GM19351 (cell line): ENCODE measurements around the gene SLC8A3.
"Not testable (repeated sequence)": the region's sequence is repeated elsewhere in the genome, so short reads cannot be mapped to it uniquely, and the experiment has no call there.

Source experiments
- ATAC-seq: cut with Tn5 transposase; IDR thresholded peaks from one replicate; pipeline ENCODE4 v1.9.1; 2021; ENCODE audit warnings: mild to moderate bottlenecking, moderate library complexity; ENCODE audit not compliant: unreplicated experiment

SLC8A3 gene, protein sequence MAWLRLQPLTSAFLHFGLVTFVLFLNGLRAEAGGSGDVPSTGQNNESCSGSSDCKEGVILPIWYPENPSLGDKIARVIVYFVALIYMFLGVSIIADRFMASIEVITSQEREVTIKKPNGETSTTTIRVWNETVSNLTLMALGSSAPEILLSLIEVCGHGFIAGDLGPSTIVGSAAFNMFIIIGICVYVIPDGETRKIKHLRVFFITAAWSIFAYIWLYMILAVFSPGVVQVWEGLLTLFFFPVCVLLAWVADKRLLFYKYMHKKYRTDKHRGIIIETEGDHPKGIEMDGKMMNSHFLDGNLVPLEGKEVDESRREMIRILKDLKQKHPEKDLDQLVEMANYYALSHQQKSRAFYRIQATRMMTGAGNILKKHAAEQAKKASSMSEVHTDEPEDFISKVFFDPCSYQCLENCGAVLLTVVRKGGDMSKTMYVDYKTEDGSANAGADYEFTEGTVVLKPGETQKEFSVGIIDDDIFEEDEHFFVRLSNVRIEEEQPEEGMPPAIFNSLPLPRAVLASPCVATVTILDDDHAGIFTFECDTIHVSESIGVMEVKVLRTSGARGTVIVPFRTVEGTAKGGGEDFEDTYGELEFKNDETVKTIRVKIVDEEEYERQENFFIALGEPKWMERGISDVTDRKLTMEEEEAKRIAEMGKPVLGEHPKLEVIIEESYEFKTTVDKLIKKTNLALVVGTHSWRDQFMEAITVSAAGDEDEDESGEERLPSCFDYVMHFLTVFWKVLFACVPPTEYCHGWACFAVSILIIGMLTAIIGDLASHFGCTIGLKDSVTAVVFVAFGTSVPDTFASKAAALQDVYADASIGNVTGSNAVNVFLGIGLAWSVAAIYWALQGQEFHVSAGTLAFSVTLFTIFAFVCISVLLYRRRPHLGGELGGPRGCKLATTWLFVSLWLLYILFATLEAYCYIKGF

DNA sequence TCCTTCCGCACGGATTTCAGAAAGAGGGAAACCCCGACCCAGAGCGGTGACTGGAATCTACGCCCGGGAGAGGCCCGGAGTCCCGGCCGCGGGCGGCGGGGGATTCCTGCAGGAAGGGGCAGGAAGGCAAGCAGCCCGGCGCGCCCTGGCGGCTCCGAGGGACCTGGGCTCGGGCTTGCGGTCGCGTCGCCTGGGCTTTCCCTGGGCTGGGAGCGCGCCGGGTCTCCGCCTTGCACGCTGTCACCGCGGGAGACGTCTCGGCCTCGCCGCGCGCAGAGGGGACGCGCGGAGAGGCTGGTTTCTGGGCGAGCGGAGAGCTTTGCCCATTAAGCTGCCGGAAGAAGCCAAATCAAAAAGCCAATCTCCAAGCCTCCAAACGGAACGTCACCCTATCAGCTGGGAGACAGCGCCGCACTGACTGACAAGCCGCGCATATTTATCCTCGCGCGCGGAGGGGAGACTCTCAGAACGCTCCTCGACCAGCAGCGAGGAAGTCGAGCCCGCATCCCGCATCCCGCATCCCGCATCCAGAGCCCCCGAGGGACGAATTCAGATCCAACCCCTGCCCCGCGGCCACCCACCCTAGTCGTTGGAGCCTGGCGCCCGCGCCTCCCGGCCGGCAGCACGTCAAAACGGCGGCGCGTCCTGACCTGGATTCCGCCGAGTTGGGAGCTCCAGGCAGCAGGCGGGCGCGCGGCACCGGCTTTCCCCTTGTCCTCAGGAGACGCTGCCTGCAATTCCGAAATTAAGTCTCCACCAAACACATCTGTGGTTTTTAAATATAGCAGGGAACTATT is at the start of gene SLC8A3:
TSS of gene SLC8A3 (minus strand) at position 293 of the 797 bp plus-strand sequence. CDS start 20,529 bp downstream, outside the sequence.
- ATAC-seq: peak; percentile 42

DNA sequence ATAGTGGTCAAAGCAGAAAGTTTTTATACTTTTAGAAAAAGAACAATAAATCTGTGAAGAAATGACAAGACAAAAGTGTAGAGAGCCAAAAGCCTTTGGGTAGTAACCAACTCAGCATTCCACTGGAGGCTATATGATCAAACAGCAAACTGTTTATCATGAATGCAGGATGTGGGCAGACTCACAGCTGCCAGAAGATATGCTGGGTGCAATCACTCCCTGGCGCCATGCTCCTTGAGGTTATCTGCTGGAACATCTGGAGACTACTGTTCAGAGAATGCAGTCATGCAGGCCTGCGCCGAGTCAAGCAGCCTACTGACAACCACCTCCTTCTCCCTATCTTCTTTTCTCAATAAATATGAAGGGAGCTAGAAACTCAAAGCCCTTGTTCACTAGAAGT is 49.0 kb upstream of the SLC8A3 start:
- ATAC-seq: no peak

DNA sequence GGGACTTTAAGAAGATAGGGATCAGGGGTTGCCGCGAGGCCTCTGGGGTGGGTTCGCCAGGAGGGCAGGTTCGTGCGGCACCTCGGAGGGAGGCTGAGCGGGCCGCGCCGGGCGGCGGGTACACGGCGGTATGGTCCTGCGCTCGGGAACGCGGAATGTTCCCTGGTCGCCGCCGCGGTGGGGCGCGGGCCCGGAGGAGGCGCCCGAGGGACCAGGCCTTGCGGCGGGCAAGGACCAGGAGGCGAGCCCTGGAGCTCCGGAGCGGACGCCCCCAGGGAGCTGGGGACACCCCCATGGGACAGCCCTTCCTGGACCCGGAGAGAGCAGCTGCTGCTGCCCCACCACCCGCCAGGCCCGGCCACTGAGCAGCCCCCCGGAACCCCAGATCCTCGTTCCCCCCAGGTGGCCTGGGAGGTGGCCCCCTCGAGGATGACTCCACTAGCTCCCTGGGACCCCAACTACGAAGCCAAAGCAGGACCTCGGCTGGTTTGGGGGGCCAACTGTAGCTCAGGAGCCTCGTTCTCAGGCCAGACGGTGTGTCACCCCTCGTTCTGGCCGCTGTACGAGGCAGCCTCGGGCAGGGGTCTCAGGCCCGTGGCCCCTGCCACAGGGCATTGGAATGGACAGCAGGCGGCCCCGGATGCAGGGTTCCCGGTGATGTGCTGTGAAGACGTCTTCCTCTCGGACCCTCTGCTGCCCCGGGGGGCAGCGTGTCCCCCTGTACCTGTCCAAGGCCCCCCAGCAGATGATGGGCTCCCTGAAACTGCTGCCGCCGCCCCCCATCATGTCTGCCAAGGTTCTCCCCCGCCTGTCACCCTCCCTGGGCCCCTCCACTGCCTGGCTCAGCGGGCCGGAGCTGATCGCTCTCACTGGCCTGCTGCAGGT is 45.6 kb upstream of the SLC8A3 start:
- ATAC-seq: no peak

DNA sequence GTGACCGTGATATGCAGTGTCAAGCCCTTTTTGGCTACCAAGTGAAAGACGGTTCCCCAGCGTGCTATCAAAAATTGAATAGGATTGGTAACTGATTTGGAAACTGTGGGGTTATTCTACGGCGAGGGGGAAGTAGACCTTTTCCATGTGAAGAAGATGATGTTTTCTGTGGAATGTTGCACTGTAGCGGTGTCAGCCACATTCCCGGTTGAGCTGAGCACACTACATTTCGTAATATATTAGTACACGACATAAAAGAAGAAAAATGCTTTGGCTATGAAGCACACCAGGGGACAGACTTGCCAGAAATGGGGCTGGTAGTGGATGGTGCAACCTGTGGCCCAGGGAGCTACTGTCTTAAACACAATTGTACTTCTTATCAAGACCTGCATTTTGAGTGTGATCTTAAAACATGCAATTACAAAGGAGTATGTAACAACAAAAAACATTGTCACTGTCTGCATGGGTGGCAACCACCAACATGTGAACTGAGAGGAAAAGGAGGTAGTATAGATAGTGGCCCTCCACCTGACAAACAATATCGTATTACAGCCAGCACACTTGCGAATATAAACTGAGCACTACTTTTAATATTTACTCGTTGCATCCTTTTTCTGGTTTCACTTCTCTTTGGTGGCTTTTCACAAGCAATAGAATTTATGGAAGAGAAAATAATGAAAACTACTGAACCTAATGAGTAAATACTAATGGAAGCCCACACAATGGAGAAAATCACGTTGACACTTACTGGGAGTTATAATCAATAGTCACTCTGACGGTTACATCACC is 43.2 kb upstream of the SLC8A3 start:
- ATAC-seq: not testable (repeated sequence)

DNA sequence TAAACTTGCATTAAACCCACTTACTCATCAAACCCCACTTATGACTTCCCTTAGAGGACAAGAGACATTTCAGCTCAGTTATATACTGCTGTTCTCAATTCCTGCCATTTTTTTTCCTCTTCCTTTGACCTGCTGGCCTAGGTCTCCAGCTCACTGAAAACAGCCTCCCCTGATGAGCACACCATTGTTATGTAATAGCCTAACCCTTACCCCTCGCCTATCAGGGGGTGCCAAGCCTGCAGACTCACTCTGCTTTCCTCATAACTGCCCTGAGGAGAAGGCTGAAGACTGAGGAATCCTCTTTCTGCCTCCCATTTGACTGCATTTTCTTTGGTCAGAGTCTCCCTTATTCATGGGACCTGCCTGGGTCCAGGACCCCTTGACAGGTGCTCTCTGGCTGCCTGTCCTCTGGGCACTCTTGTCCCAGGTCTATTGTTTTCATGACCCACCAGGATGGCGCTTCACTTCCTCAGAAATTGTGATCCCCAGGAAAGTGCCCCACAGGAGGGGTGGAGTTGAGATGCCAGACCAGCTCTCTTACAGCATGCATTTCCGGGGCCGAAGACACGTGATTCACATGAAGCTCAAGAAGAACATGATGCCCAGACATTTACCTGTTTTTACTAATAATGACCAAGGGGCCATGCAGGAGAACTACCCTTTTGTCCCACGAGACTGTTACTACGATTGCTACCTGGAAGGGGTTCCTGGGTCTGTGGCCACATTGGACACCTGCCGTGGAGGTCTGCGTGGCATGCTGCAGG is 41.3 kb upstream of the SLC8A3 start:
- not testable (repeated sequence) for ATAC-seq

DNA sequence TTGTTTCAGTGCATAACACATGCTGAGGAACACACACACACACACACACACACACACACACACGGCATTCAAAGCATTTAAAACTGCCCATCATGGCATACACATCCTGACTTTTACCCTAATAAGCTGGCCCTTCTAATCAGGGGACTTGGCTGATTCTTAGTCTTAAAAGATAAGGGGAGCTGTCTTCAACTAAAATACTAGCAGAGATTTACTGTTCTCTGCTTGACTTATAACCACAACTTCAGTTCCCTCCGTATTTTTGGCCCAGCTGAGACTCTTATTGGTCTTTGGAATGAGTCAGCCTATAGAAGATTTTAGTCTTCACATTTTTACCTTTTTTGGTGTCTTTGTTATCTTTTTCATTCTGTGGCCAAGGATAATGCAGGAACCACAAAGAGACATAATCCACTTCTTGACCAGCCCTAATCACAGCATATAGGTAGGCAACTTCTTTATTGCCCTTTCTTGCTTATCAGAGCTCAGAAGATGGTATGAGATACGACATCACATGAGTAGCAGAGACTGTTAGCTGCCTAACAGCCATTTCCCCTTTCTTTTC is 25.1 kb upstream of the SLC8A3 start:
- no peak for ATAC-seq

DNA sequence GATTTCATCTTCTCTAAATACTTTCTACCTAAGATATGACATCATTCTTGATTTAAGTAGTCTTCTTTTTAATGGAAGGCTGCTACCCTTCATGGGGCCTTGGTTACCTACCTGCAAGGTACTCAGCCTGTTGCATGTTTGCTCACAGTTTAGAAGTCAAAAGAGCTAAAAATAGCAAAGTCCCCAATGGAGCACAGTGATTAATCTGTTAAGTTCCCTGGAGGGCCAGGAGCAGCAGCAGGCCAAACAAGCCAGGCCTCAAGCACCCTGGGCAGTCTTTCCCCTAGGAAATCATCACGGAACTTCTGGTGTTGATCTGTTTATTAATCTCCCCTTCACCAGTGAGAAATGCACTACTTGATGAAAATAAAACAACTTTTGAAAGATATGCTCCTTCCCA is 24.0 kb upstream of the SLC8A3 start:
- no peak for ATAC-seq

DNA sequence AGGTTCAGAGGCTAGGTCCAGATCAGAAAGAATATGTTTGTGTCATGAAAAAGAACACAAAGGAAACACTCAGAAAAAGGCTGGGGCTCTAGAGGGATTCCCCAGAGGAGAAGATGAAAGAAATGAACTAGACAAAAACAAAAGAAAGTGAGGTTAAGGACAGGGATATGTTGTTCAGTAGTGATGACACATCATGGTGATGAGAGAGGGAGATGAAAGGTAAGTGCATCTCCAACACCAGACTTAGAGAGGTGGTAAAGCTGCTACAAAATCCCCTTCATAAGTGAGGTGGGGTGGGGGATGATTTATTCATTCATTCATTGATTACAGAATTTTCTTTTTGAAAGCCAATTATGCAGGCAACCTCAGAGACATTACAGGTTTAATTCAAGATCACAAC is 19.6 kb upstream of the SLC8A3 start:
- ATAC-seq: no peak

DNA sequence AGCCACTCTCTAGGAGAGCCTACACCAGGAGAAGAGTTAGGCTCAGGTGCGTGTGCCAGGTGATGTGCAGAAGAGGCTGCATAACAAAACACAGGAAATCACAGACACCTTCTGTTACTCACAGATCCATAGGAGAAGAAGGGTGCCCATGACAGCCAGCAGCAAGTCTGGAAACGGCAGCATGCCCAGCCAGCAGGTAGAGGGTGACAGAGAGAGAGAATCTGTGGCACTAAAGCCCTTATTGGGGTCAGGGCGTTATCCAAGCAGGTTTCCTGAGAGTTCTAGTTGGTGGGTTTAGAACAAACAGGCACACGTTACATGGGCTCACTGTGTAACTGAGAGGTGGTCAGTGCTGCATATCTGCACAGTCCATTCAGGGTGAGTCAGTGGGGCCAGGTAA is 14.9 kb upstream of the SLC8A3 start:
- no peak for ATAC-seq

DNA sequence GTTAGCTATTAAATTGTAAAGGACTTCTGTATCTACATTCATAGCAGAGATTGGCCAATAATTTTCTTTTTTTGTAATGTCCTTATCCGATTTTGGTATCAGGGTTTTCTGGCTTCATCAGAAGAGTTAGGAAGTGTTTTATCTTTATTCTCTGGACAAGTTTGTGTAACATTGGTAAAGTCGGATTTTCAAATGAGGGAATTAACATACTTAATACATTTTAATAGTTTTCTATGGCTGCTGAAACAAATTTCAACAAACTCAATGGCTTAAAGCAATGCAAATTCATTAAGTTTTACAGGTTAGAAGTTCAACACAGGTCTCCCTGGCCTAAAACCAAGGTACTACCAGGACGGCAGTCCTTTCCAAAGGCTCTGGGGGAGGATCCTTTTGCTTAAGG is 13.2 kb upstream of the SLC8A3 start:
- ATAC-seq: no peak

DNA sequence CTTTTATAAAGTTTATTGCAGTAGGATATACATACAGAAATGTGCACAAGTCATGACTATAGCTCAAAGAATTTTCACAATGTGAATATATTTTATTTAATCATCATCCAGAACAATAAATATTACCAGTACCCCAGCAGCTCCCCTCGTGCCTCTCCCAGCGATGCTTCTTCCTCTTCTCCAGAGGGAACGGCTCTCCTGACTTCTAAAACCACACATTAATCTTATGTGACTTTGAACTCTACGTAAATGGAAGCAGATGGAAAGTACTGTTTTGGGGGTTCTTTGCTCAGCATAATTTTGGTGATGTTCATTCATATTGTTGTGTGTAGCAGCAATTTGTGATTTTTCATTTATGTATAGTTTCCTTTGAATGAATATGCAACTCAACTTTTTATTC is 4.6 kb upstream of the SLC8A3 start:
- ATAC-seq: no peak

DNA sequence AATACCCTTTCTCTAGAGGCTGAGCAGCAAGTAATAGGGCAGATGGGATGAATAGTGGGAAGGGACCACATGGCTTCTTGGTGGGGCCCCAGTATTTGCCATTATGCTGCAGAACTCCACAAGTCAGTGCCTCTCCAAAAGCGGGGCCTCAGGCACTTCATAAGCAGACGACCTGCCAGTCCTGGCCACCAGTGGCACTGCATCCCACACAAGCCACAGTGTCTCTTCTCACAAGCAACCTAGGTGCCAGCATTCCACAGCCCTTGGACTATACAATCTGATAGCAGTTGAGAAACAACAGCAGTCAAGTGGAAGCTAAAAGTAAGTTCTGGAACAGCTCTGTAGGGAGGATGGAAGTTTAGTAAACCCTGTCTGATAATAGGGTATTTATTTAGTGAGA is 4.2 kb upstream of the SLC8A3 start:
- no peak for ATAC-seq

DNA sequence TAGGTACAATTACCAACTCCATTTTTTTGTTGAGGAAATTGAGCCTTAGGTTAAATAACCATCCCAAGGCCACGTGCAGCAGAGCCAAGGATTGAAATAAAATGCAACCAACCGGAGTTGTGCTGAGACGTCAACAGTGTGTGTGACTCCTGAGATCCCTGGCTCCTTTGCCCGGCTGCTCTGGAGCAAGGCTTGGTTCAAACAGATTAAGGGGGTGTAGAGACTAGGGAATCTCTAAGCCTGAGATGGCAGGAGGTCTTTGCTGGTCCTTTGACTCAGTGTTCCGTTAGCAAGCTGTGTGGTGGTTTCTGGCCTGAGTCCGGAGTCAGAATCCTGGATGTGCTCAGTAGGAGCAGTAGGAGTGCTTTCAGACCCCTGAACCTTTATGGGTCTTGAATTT is 1.4 kb upstream of the SLC8A3 start:
- ATAC-seq: no peak

DNA sequence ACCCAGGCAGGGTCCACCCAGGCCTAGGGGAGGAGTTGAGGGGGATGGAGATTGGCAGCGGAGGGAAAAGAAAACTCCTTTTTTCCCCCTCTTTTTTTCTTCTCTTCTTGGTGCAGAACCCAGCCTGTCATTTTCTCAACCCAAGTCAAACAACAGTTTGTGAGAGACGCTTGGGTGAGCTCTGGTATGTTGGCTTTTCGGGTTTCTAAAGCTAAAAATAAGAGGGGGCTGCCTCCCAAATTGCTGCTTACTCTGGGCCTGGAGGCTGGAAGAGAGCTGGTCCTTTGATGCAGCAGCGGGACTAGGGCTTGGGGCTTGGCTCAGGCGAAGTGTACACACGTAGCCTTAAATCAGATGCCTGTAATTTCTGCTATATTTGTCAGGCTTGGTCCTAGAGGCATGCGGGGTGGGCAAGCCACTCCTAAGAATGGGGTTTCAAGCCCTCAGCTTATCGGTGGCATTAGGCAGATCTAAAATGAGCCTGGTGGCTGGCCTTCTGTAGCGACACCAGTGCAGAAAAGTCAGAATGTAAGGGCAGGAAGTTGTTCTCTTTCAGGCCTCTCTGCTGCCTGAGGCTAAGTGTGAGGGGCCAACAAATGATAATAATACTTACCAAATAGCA is 816 bp upstream of the SLC8A3 start:
- ATAC-seq: no peak

DNA sequence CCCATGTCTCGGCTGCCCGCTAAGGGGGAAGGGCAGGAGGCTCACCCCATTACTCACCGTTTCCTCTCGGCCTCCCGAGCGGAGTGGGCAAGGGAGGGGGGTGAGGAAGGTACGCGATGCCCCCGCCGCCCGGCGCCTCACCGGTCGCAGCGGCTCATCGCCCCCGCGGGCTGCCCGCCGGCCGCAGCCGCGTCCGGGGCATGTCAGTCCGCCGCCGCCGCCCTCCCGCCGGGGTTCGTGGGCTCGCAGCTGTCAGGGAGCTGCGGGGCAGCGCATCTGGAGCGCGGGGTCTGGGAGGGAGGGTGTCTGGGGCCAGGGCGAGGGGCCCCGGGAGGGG is 461 bp downstream of the SLC8A3 start:
- ATAC-seq: peak; percentile 12

DNA sequence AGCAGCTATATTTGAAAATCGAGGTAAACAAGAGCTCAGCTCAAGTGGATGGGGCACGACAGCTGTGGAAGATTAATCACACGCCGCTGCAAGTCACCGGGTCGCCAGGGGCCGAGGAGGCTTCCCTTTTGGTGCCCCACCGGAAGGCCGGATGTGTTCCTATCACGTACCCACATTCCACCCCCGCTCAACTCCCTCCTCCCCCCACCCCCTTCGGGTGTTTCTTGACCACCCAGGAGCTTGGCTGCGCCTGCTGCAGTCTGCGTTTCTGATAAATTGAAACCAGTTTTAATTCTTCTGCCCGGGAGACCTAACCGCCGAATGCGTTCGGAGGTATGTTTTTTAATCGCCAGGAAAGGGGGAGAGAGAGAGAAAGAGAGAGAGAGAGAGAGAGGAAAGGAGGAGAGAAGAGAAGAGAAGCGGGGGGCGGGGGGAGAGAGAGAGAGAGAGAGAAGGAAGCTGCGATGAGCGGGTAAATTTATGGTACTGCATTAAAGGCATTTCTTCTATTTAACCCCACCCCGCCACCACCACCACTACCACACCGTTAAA is 1.8 kb downstream of the SLC8A3 start:
- no peak for ATAC-seq

DNA sequence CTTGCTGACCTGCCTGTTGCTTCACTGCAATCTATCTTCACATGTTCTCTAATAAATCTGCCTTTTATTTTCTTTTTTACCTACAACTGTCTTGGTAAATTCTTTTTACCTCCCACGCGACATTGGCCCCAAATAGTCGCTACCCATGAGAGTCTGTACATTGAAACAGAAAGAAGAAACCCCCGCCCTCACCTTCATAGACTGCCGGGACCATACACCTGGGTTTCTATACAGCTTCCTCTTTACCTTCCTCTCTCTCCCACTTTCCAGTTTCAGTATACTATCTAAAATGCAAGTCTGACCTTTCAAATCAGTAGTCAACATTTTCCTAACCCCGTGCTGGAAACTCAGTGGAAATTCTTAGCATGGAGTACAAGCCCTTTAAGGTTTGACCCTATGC is 4.8 kb downstream of the SLC8A3 start:
- peak; percentile 56 for ATAC-seq

DNA sequence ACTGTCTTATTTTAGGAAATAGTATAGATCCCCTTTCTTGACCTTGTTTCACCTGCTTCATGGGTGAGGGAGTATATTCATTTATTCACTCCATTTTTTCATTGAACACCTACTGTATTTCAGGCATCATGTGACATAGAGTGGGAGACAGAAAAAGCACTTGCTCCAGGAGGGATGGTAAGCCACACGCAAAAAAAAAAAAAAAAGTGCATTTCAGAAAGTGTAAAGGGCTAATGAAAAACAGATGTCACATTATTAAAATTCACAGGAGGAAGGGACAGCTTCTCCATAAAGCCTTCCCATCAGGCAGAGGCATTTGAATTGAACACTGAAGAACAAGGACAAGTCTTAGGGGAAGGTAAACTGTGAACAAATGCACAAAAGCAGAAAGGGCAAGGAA is 7.5 kb downstream of the SLC8A3 start:
- ATAC-seq: no peak
